K562 treated with DMSO at 1 percent for 4 hours (cell line): ENCODE results near the gene PAK2. TPM values are rescaled to one million over a fixed set of nuclear protein-coding genes. Genes with fewer than 3 reads are reported as not detected.

Experiments
- total RNA-seq: library from RNA; unstranded; fragments of 300-600 nt; gene quantifications from 2 replicates; pipeline ENCODE4 v1.2.3, GENCODE V29; 2022; ENCODE audit not compliant: insufficient read depth

The PAK2 gene
- 24.4 and 27.4 TPM in 2 replicates for total RNA-seq

GRCh38 chr3:196739671-196740480 lies at the start of gene PAK2:
Gene PAK2 (plus strand): TSS chr3:196739857. CDS start chr3:196782647, 42,790 bp downstream.

GRCh38 chr3:196711838-196712513 lies 27.7 kb upstream of the PAK2 start, which contains the start of the genes CEP19 and PIGX:
Gene CEP19 (minus strand): TSS chr3:196712250. CDS start chr3:196708657, 3,593 bp downstream.
Gene PIGX (plus strand): TSS chr3:196712377.

GRCh38 chr3:196867507-196868296 lies 128.0 kb downstream of the PAK2 start, which contains the start of gene SENP5:
Gene SENP5 (plus strand): TSS chr3:196867920. CDS start chr3:196885182, 17,262 bp downstream.

Other genes with a start within 250 kb of the PAK2 start
- gene RNF168, start 236.1 kb upstream of the PAK2 start, total RNA-seq: 11.7 and 14.9 TPM in 2 replicates
- gene SMCO1, start 224.5 kb upstream of the PAK2 start, total RNA-seq: not detected in 2 replicates
- 14.4 and 17.7 TPM in 2 replicates for gene WDR53, start 171.3 kb upstream of the PAK2 start, total RNA-seq
- 8.4 and 11.7 TPM in 2 replicates for gene FBXO45, start 171.2 kb upstream of the PAK2 start, total RNA-seq
- gene NRROS, start 100.2 kb upstream of the PAK2 start, total RNA-seq: 5.8 and 6.9 TPM in 2 replicates
- gene CEP19, start 27.6 kb upstream of the PAK2 start, total RNA-seq: 2.8 and 4.1 TPM in 2 replicates
- 14.9 and 20.8 TPM in 2 replicates for gene PIGX, start 27.5 kb upstream of the PAK2 start, total RNA-seq
- gene SENP5, start 128.1 kb downstream of the PAK2 start, total RNA-seq: 16.7 and 24.6 TPM in 2 replicates
- 41.5 and 51.1 TPM in 2 replicates for gene NCBP2, start 202.7 kb downstream of the PAK2 start, total RNA-seq
- gene PIGZ, start 229.0 kb downstream of the PAK2 start, total RNA-seq: 3.1 and 5.5 TPM in 2 replicates